Fibroblast of lung (primary cell): ENCODE results near the gene PTPRE. TPM values are rescaled to one million over a fixed set of nuclear protein-coding genes. Genes with fewer than 3 reads are reported as not detected.

Experiments used
- DNase-seq, 2 donors: peaks; one replicate each; pipeline versions ENCODE4 v3.0.0 to v3.0.0-alpha.2; 2010; ENCODE audit warnings: low read depth in 2 of 2
- H2AFZ ChIP-seq: 2 replicates; pipeline ENCODE4 v1.5.1; 2012; ENCODE audit warnings: low read length, control low read depth, inconsistent platforms
- H3K27ac ChIP-seq: 2 replicates; pipeline ENCODE4 v1.5.1; 2011; ENCODE audit warnings: low read length, control low read depth; ENCODE audit not compliant: insufficient read depth
- H3K27me3 ChIP-seq: 2 replicates; pipeline ENCODE4 v1.5.1; 2011; ENCODE audit warnings: mild to moderate bottlenecking, low read length; ENCODE audit not compliant: control insufficient read depth, insufficient read depth
- H3K36me3 ChIP-seq: 2 replicates; pipeline ENCODE4 v1.5.1; 2011; ENCODE audit warnings: low read length; ENCODE audit not compliant: control insufficient read depth, insufficient read depth
- H3K4me1 ChIP-seq: 2 replicates; pipeline ENCODE4 v1.5.1; 2011; ENCODE audit warnings: low read length; ENCODE audit not compliant: control insufficient read depth, insufficient read depth; ENCODE audit errors: extremely low read depth
- H3K4me2 ChIP-seq: 2 replicates; pipeline ENCODE4 v1.5.1; 2011; ENCODE audit warnings: low read length, control low read depth; ENCODE audit not compliant: insufficient read depth; ENCODE audit errors: extremely low read depth
- H3K4me3 ChIP-seq, 4 experiments: fragments of 200-600 bp in 1 of 4; sonication (generic) in 1 of 4; replicated peaks in 1 of 4; 2 replicates each; pipeline ENCODE4 v1.5.1; 2011 to 2016; ENCODE audit warnings: low read length in 4 of 4, low read depth in 3 of 4, mild to moderate bottlenecking in 3 of 4, control low read depth in 2 of 4, inconsistent platforms in 1 of 4, mixed read lengths in 1 of 4; ENCODE audit not compliant: insufficient read depth in 1 of 4; ENCODE audit errors: control extremely low read depth in 1 of 4
- H3K79me2 ChIP-seq: 2 replicates; pipeline ENCODE4 v1.5.1; 2012; ENCODE audit warnings: mild to moderate bottlenecking, low read length, inconsistent platforms; ENCODE audit not compliant: control insufficient read depth, insufficient read depth
- H3K9ac ChIP-seq: 2 replicates; pipeline ENCODE4 v1.5.1; 2011; ENCODE audit warnings: mild to moderate bottlenecking, low read length, control low read depth; ENCODE audit not compliant: insufficient read depth
- H3K9me3 ChIP-seq: 2 replicates; pipeline ENCODE4 v1.5.1; 2012; ENCODE audit warnings: low read depth, low read length; ENCODE audit not compliant: control insufficient read depth, insufficient read depth
- H4K20me1 ChIP-seq: 2 replicates; pipeline ENCODE4 v1.5.1; 2011; ENCODE audit warnings: low read length; ENCODE audit not compliant: control insufficient read depth, insufficient read depth; ENCODE audit errors: extremely low read depth
- EZH2 ChIP-seq: IDR thresholded peaks from 2 replicates; pipeline ENCODE4 v1.5.1; 2012; ENCODE audit warnings: low read length, control low read depth, mild to moderate bottlenecking; ENCODE audit errors: missing control alignments
- polyA plus RNA-seq, 2 donors: library from polyadenylated mRNA; depleted of rRNA in 1 of 2; stranded (reverse) in 1 of 2; unstranded in 1 of 2; fragments of >200 nt; gene quantifications; 2 replicates each; pipeline ENCODE4 v1.2.1, GENCODE V29; 2011 to 2012; ENCODE audit warnings: missing spikeins in 1 of 2
- total RNA-seq: library from RNA; depleted of rRNA; stranded (reverse); fragments of >200 nt; gene quantifications from 2 replicates; pipeline ENCODE4 v1.2.1, GENCODE V29; 2014
- TF ChIP-seq, protein P1 (sequence below), 2 donors: IDR thresholded peaks in 1 of 2; conservative IDR thresholded peaks in 1 of 2; 1 replicate in 1 of 2; 2 replicates in 1 of 2; pipeline ENCODE4 v1.5.1; 2011 to 2012; ENCODE audit warnings: low read length in 2 of 2, control low read depth in 1 of 2, inconsistent platforms in 1 of 2, low read depth in 1 of 2, mild to moderate bottlenecking in 1 of 2

The PTPRE gene
- total and polyA plus RNA-seq, 2 donors (not counting 1 experiment from before 2014, with no cell fraction given) = 0.75 to 1.8 TPM

DNA sequence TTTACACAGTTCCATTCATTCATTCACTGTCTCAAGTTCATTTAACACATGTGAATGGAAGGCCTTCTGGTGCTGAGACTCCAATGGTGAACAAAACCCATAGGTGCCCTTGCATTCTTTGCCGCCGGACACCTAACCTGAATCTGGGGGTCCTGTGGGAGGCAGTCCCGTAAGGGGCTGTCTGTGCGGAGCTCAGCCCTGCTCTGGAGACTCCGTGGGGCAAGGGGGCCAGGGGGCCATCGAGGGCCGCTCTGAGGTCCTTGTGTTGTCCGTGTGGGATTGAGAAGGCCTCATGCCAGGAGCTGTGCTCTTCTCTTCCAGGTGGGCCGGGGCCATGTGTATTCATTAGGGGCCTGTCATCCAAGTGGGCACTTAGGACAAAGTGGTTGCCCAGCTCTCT, 15.3 kb downstream of the PTPRE start:
- Histone ChIP-seq H3K27me3 (no peaks in the 10 kb centered on the region), H4K20me1 (no peaks in the 10 kb centered on the region), H3K9ac (no peak overlapping the region), H3K27ac (no peak overlapping the region), H3K36me3 (no peaks in the 10 kb centered on the region), H3K4me2 (no peak overlapping the region), H3K9me3 (no peaks in the 10 kb centered on the region), H3K4me3 (no peak overlapping the region), H3K4me1 (peaks cover 2% of the 10 kb centered on the region), H2AFZ (no peak overlapping the region), H3K79me2 (no peaks in the 10 kb centered on the region)
- TF ChIP-seq, protein P1, sequence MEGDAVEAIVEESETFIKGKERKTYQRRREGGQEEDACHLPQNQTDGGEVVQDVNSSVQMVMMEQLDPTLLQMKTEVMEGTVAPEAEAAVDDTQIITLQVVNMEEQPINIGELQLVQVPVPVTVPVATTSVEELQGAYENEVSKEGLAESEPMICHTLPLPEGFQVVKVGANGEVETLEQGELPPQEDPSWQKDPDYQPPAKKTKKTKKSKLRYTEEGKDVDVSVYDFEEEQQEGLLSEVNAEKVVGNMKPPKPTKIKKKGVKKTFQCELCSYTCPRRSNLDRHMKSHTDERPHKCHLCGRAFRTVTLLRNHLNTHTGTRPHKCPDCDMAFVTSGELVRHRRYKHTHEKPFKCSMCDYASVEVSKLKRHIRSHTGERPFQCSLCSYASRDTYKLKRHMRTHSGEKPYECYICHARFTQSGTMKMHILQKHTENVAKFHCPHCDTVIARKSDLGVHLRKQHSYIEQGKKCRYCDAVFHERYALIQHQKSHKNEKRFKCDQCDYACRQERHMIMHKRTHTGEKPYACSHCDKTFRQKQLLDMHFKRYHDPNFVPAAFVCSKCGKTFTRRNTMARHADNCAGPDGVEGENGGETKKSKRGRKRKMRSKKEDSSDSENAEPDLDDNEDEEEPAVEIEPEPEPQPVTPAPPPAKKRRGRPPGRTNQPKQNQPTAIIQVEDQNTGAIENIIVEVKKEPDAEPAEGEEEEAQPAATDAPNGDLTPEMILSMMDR (conservative IDR thresholded peaks at IDR 0.05 in 1 of 2, IDR thresholded peaks at IDR 0.05 in 1 of 2; ENCODE audit: low read depth in 1 of 2, low read length in 2 of 2) = no peak
- TF ChIP-seq EZH2 = no peak
- no peak for DNase-seq

DNA sequence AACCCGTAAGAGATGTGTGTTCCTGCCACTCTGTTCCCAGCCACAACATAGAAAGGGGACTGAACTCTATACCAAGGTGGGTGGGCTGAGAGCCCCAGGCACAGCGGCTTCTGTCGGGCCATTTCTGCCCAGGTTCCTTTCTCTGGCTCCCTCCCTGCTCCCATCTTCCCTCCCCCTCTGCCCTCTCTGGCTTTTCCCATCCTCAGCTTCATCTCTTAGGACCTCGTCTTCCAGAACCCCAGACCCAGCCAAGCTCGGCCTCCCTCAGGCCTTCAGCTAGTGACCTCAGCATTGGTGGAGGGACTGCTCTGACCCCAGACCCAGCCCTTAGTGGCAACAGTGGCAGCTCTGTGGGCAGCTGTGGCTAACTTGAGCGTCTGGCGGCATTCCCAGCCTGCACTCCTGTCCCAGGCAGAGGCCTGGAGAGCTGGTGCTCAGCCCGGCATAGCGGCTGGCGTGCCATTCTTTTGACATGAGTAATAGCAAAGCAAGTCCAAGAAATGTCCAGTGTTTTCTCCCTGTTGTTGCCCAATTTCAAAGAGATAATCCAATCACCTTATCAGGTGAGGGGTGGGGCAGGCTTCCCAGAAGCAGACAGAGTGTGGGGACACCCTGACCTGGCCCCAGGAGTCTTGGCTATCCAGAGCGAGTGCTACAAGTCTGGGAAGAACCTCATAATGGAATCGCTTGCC, 15.9 kb downstream of the PTPRE start:
- no peak overlapping the region for H3K9ac ChIP-seq
- TF ChIP-seq, protein P1 (conservative IDR thresholded peaks at IDR 0.05 in 1 of 2, IDR thresholded peaks at IDR 0.05 in 1 of 2; ENCODE audit: low read depth in 1 of 2, low read length in 2 of 2) = no peak
- no peak for TF ChIP-seq EZH2
- no peak overlapping the region for H3K4me2 ChIP-seq
- peaks cover 2% of the 10 kb centered on the region for H3K4me1 ChIP-seq
- H3K4me3 ChIP-seq = no peak overlapping the region
- H3K9me3 ChIP-seq = no peaks in the 10 kb centered on the region
- H2AFZ ChIP-seq = no peak overlapping the region
- no peaks in the 10 kb centered on the region for H3K79me2 ChIP-seq
- H3K36me3 ChIP-seq = no peaks in the 10 kb centered on the region
- H3K27me3 ChIP-seq = no peaks in the 10 kb centered on the region
- H4K20me1 ChIP-seq = no peaks in the 10 kb centered on the region
- H3K27ac ChIP-seq = no peak overlapping the region
- peak; percentile 81 to 97 for DNase-seq

DNA sequence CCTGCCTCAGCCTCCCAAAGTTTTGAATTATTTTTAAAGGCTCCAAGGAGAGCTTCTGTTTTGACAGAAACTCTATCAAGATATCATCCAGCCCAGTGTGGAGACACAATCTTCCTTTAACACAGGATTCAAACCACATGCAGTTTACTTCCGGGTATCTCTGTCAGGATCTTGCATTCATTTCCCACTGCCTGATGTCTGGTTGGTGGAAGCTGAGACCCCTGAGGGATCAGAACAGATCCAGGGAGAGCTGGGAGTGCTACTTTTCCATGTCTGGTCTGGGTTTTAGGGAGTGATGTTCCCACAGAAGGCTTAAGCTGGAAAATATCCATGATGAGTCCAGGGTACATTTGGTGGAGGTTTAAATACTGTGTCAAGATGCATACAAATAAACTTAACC, 16.7 kb downstream of the PTPRE start:
- Histone ChIP-seq H3K9ac (no peak overlapping the region), H3K27ac (no peak overlapping the region), H3K9me3 (no peaks in the 10 kb centered on the region), H3K79me2 (no peaks in the 10 kb centered on the region), H3K4me1 (peaks cover 2% of the 10 kb centered on the region), H2AFZ (no peak overlapping the region), H4K20me1 (no peaks in the 10 kb centered on the region), H3K4me3 (no peak overlapping the region), H3K36me3 (no peaks in the 10 kb centered on the region), H3K27me3 (no peaks in the 10 kb centered on the region), H3K4me2 (no peak overlapping the region)
- no peak for DNase-seq
- TF ChIP-seq, protein P1 (conservative IDR thresholded peaks at IDR 0.05 in 1 of 2, IDR thresholded peaks at IDR 0.05 in 1 of 2; ENCODE audit: low read depth in 1 of 2, low read length in 2 of 2) = no peak
- TF ChIP-seq EZH2 = no peak
